ENCODE results near the gene DGCR2.

DNA sequence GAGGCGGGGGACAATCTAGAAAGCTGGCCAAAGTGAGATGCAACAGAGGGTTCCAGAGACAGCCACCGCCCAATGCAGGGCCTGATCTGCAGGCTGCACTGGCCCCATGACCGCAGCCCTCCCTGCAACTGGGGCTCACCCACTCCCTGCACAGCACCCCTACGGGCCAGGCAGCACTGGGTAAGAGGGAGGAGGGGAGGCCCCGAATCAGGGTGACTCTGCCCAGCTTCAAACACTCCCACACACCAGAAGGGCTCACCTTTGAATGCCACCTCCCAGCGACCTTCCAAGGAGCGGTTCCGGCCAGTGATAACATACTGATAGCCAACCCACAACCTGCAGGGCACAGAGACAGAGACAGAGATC lies 59.3 kb downstream of the DGCR2 start:
- no peak for TF ChIP-seq POLR2A (IDR thresholded peaks at IDR 0.05)
- TF ChIP-seq, protein P1, sequence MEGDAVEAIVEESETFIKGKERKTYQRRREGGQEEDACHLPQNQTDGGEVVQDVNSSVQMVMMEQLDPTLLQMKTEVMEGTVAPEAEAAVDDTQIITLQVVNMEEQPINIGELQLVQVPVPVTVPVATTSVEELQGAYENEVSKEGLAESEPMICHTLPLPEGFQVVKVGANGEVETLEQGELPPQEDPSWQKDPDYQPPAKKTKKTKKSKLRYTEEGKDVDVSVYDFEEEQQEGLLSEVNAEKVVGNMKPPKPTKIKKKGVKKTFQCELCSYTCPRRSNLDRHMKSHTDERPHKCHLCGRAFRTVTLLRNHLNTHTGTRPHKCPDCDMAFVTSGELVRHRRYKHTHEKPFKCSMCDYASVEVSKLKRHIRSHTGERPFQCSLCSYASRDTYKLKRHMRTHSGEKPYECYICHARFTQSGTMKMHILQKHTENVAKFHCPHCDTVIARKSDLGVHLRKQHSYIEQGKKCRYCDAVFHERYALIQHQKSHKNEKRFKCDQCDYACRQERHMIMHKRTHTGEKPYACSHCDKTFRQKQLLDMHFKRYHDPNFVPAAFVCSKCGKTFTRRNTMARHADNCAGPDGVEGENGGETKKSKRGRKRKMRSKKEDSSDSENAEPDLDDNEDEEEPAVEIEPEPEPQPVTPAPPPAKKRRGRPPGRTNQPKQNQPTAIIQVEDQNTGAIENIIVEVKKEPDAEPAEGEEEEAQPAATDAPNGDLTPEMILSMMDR (IDR thresholded peaks at IDR 0.05) = no peak
